OCI-LY7 (cell line): Measurements from ENCODE around the gene ARHGAP21. TPM values are rescaled to one million over a fixed set of nuclear protein-coding genes. Genes with fewer than 3 reads are reported as not detected.

Experiments
- BruUV-seq: library from RNA; stranded (reverse); fragments of 400-500 nt; replicated peaks from 2 replicates; lab custom pipeline; 2021; lab: Mats Ljungman, UMichigan
- CTCF ChIA-PET: fragments of 300-600 bp; sonication (Branson Sonifier 250); formaldehyde crosslinking; loops from one replicate; lab custom pipeline; 2022; ENCODE audit warnings: antibody characterized with exemption; ENCODE audit not compliant: unreplicated experiment; lab: Charles Lee
- POLR2A ChIA-PET: fragments of 300-600 bp; sonication (Branson Sonifier 250); formaldehyde crosslinking; loops from one replicate; lab custom pipeline; 2022; ENCODE audit warnings: antibody characterized with exemption; lab: Charles Lee
- DNase-seq: peaks from one replicate; pipeline ENCODE4 v3.0.0-alpha.2; 2015; ENCODE audit warnings: low spot score
- H2AFZ ChIP-seq: fragments of 200-600 bp; sonication (generic), shearing (Covaris generic); 2 replicates; pipeline ENCODE4 v1.6.1; 2014; ENCODE audit warnings: mild to moderate bottlenecking, antibody characterized with exemption, low read length, moderate library complexity
- H3K27ac ChIP-seq: fragments of 200-600 bp; sonication (generic); 2 replicates; pipeline ENCODE4 v1.5.1; 2014; ENCODE audit warnings: mixed run types, low read depth, mild to moderate bottlenecking, moderate library complexity, low read length, inconsistent platforms; ENCODE audit not compliant: poor library complexity, severe bottlenecking
- H3K36me3 ChIP-seq: fragments of 200-600 bp; sonication (generic); 2 replicates; pipeline ENCODE4 v1.6.1; 2014; ENCODE audit warnings: mild to moderate bottlenecking, antibody characterized with exemption, low read length, moderate library complexity, mixed read lengths; ENCODE audit not compliant: insufficient read depth
- H3K4me1 ChIP-seq: fragments of 200-600 bp; sonication (generic); 2 replicates; pipeline ENCODE4 v1.5.1; 2014; ENCODE audit warnings: mild to moderate bottlenecking, low read length; ENCODE audit not compliant: insufficient read depth, poor library complexity, severe bottlenecking
- H3K4me2 ChIP-seq: fragments of 200-600 bp; sonication (generic); 2 replicates; pipeline ENCODE4 v1.6.1; 2014; ENCODE audit warnings: mild to moderate bottlenecking, low read length
- H3K4me3 ChIP-seq: fragments of 200-600 bp; sonication (generic); 2 replicates; pipeline ENCODE4 v1.5.1; 2014; ENCODE audit warnings: mild to moderate bottlenecking, low read depth, low read length; ENCODE audit not compliant: poor library complexity, severe bottlenecking
- H3K79me2 ChIP-seq: fragments of 200-600 bp; sonication (generic); 2 replicates; pipeline ENCODE4 v1.6.1; 2016; ENCODE audit warnings: low read depth, mild to moderate bottlenecking, low read length, moderate library complexity, mixed read lengths; ENCODE audit not compliant: insufficient read depth
- H3K9me2 ChIP-seq: fragments of 200-600 bp; sonication (generic); 2 replicates; pipeline ENCODE4 v1.6.1; 2016; ENCODE audit warnings: mild to moderate bottlenecking, low read length, mixed read lengths; ENCODE audit not compliant: insufficient read depth
- H3K9me3 ChIP-seq: fragments of 200-600 bp; sonication (generic); 2 replicates; pipeline ENCODE4 v1.6.1; 2014; ENCODE audit warnings: mild to moderate bottlenecking, mixed run types, low read length, mixed read lengths
- H4K20me1 ChIP-seq: fragments of 200-600 bp; sonication (generic); 2 replicates; pipeline ENCODE4 v1.6.1; 2014; ENCODE audit warnings: mild to moderate bottlenecking, antibody characterized with exemption, low read length, moderate library complexity, mixed read lengths; ENCODE audit not compliant: insufficient read depth
- EZH2phosphoT487 ChIP-seq: fragments of 200-600 bp; sonication (generic); IDR thresholded peaks from 2 replicates; pipeline ENCODE4 v1.6.1; 2018; ENCODE audit warnings: low read depth, borderline replicate concordance, mild to moderate bottlenecking, mixed run types, antibody characterized with exemption, low read length, moderate library complexity, mixed read lengths
- intact Hi-C: fragments of 100-400 bp; cut with micrococcal nuclease; formaldehyde crosslinking; loops from one replicate; pipeline ENCODE4 v1.10.0; 2022; ENCODE audit not compliant: unreplicated experiment
- total RNA-seq, 2 experiments: library from RNA; depleted of rRNA in 1 of 2; stranded (reverse); fragments of >200 nt in 1 of 2; shearing (Covaris generic) in 1 of 2; gene quantifications; 2 replicates each; pipeline ENCODE4 v1.2.3, GENCODE V29; 2014 to 2022
- TF ChIP-seq, protein P1 (sequence below): fragments of 200-600 bp; sonication (generic); conservative IDR thresholded peaks from 2 replicates; pipeline ENCODE4 v1.5.1; 2014; ENCODE audit warnings: mild to moderate bottlenecking, antibody characterized with exemption, low read length, moderate library complexity, mixed read lengths

ARHGAP21 gene
- total RNA-seq, 2 experiments from 2014 or later, result 24.2 to 44.9 TPM

DNA sequence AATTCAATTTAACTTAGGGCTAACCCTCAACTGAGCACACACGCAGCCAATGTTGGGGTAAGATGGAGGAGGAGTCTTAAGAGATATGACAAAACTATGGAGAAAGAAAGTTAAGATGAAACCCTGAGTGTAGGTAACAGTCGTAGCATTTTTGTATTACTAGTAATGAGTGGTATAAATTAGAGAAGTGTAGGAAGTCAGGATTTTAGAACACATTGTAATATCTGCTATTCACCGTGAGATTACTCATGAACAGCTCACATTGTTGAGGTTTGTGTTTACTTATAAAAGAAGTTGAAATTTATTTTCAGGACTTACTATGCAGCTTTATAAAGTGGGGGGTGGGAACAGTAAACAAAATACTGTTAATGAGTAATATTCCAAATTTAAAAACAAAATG is 107.2 kb downstream of the ARHGAP21 start:
- ChIA-PET POLR2A (interaction anchor here (0.5 to 1.2 kb wide), 5 partner anchors 12 to 496 kb away, joined by 3 to 6 read pairs (median 3); no protein-coding TSS in a partner anchor), CTCF (no interaction called here)
- Histone ChIP-seq H3K79me2 (no peaks in the 10 kb centered on the region), H2AFZ (no peak overlapping the region), H3K36me3 (no peaks in the 10 kb centered on the region), H3K4me2 (no peak overlapping the region), H3K9me2 (no peaks in the 10 kb centered on the region), H3K4me1 (no peaks in the 10 kb centered on the region), H3K4me3 (no peak overlapping the region), H3K27ac (no peak overlapping the region), H4K20me1 (no peaks in the 10 kb centered on the region), H3K9me3 (no peaks in the 10 kb centered on the region)
- no TSS peak for BruUV-seq
- TF ChIP-seq, protein P1, sequence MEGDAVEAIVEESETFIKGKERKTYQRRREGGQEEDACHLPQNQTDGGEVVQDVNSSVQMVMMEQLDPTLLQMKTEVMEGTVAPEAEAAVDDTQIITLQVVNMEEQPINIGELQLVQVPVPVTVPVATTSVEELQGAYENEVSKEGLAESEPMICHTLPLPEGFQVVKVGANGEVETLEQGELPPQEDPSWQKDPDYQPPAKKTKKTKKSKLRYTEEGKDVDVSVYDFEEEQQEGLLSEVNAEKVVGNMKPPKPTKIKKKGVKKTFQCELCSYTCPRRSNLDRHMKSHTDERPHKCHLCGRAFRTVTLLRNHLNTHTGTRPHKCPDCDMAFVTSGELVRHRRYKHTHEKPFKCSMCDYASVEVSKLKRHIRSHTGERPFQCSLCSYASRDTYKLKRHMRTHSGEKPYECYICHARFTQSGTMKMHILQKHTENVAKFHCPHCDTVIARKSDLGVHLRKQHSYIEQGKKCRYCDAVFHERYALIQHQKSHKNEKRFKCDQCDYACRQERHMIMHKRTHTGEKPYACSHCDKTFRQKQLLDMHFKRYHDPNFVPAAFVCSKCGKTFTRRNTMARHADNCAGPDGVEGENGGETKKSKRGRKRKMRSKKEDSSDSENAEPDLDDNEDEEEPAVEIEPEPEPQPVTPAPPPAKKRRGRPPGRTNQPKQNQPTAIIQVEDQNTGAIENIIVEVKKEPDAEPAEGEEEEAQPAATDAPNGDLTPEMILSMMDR, result no peak
- no peak for TF ChIP-seq EZH2phosphoT487
- intact Hi-C loops, result no loop called here
- DNase-seq, result no peak

DNA sequence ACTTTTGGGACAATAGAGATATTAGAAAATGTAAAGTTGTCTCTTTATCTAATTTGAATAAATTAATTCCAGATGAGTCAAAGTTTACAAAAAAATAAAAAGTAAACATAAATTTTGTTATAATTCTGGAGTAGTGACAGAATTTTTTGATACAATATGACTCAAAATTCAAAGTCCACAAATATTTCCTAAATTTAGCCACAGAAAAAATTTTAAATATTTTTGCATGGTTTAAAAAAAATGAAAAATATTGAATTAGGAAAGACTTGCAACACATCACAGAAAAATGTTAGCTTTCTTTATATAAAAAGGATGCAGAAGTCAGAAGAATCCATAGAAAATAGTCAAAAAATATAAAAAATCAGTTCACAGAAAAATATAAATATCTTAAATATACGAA is 117.7 kb downstream of the ARHGAP21 start:
- Histone ChIP-seq H4K20me1 (no peaks in the 10 kb centered on the region), H3K79me2 (no peaks in the 10 kb centered on the region), H3K36me3 (no peaks in the 10 kb centered on the region), H3K27ac (no peak overlapping the region), H3K4me3 (no peak overlapping the region), H3K4me2 (no peak overlapping the region), H2AFZ (no peak overlapping the region), H3K4me1 (no peaks in the 10 kb centered on the region), H3K9me3 (no peaks in the 10 kb centered on the region), H3K9me2 (no peaks in the 10 kb centered on the region)
- ChIA-PET POLR2A (interaction anchor here (2.0 kb wide), 1 partner anchor 16 kb away, joined by 4 read pairs; no protein-coding TSS in a partner anchor), CTCF (interaction anchor here (1.1 kb wide), 1 partner anchor 10 kb away, joined by 3 read pairs; no protein-coding TSS in a partner anchor)
- BruUV-seq, result no TSS peak
- TF ChIP-seq, protein P1, result no peak
- no peak for TF ChIP-seq EZH2phosphoT487
- intact Hi-C loops, result no loop called here
- DNase-seq, result no peak

DNA sequence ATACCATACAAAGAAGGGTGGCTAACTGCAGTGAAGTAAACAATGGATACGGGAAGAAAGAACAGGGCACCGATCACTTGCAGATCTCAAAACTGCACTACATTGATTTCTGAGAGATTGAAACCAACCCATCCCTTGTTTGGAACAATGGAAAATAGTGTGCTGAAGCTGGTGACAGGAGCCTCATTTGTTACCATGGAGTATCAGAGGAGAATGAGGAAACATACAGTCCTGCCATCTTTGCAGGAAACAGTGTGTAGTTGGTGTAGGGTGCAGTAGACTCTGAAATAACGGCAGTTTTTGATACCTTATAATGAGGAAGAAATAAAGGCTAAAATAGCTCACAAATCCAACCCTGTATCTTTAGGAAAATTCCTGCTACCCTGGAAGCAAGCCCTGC is 118.5 kb downstream of the ARHGAP21 start:
- Histone ChIP-seq H3K4me2 (no peak overlapping the region), H3K9me2 (no peaks in the 10 kb centered on the region), H4K20me1 (no peaks in the 10 kb centered on the region), H3K79me2 (no peaks in the 10 kb centered on the region), H2AFZ (no peak overlapping the region), H3K9me3 (no peaks in the 10 kb centered on the region), H3K4me3 (no peak overlapping the region), H3K36me3 (no peaks in the 10 kb centered on the region), H3K4me1 (no peaks in the 10 kb centered on the region), H3K27ac (no peak overlapping the region)
- POLR2A ChIA-PET, result interaction anchor here (2.0 kb wide), 1 partner anchor 17 kb away, joined by 4 read pairs; no protein-coding TSS in a partner anchor
- no peak for DNase-seq
- CTCF ChIA-PET, result interaction anchor here (1.1 kb wide), 1 partner anchor 10 kb away, joined by 3 read pairs; no protein-coding TSS in a partner anchor
- TF ChIP-seq, protein P1, result no peak
- no peak for TF ChIP-seq EZH2phosphoT487
- intact Hi-C loops, result no loop called here
- BruUV-seq, result no TSS peak
